HG03159 (cell line): ENCODE data around the gene CLIC4.
"Not testable (repeated sequence)": the region's sequence is repeated elsewhere in the genome, so short reads cannot be mapped to it uniquely, and the experiment has no call there.

ENCODE experiments used
- ATAC-seq: cut with Tn5 transposase; IDR thresholded peaks from one replicate; pipeline ENCODE4 v1.9.1; 2021; ENCODE audit warnings: mild to moderate bottlenecking, moderate library complexity; ENCODE audit not compliant: unreplicated experiment

CLIC4 gene

DNA sequence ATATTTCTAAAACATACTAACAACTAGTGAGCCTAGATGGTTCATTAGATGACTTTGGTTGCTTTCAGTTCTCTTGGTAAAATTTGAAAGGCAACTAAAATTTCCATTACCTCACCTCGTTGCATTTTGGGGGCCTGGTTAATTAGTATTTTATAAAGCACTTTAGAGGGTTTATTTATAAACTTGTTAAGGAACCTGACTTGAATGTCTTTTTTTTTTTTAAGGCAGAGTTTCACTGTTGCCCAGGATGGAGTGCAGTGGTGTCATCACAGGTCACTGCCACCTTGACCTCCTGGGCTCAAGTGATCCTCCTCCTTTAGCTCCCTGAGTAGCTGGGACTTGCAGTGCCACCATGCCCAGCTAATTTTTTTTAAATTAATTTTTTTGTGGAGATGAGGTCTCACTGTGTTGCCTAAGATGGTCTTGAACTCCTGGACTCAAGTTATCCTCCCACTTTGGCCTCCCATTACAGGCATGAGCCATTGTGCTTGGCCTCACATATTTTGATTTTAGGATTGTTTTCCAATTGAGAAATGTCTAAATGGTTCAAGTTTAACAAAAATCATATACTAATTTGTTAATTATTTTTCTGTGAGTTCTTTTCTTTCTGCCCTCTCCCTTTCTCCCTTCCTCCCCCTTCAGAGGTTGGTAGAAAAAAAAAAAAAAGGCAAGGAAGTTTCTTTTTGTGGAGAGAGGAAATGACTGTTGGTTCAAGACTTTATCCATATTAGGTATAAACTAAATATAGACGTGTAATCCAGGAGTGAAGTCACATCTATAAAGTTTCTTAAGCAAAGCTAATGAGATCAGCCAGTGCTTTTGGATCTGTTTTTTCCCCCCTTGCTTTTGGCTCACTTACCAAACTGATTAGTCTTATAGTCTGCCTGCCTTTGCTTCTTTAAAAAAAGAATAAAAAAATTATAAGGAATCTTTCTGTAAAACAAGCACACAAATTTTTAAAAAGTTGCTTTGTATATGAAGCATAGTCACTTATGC, 24.7 kb downstream of the CLIC4 start:
- ATAC-seq: no peak

DNA sequence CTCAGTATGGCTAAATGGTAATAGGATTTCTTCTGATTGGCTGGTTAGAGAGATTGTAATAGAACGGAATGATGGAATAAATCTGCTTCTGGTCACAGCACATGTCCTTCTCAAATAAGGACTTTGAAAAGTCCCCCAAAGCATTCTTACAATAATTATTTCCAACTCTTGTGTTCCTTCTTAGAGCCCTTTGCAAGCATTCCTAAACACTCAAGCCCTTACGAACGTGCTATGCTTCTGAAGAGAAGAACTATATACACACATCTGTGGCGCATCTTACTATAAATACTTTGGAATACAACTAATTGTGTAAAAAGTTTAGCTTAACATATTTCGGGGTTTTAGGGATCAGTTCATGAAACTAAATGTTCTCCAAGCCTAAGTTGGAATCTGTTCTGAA, 25.6 kb downstream of the CLIC4 start:
- ATAC-seq: no peak

DNA sequence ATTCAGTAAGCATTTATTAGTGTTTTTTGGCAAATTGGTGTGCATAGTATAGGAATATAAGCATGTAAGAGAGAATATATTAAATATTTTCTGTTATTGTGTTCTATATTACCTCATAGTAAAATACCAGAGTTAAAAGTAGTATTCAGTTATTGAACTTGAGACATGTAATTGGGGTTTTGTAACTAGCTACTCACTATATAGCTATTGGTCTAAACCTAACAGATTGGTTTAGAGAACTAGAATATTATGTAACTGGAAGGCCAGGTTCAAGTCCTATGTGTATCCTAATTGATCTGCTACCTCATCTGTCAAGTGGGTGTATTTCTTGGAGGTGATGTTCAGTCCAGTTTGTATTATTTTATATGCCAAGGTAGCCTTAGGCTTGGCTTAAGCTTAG, 26.3 kb downstream of the CLIC4 start:
- no peak for ATAC-seq

DNA sequence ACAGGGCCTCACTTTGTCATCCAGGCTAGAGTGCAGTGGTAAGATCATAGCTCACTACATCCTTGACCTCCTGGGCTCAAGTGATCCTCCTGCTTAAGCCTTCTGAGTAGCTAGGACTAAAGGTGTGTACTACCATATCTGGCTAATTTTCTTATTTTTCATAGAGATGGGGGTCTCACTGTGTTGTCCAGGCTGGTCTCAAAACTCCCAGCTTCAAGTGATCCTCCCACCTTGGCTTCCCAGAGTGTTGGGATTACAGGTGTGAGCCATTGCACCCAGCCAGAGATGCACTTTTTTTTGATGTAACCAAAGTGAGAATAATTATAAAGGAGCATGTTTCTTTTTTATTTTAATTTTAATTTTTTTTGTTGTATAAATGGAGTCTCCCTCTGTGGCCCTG, 28.4 kb downstream of the CLIC4 start:
- no peak for ATAC-seq

DNA sequence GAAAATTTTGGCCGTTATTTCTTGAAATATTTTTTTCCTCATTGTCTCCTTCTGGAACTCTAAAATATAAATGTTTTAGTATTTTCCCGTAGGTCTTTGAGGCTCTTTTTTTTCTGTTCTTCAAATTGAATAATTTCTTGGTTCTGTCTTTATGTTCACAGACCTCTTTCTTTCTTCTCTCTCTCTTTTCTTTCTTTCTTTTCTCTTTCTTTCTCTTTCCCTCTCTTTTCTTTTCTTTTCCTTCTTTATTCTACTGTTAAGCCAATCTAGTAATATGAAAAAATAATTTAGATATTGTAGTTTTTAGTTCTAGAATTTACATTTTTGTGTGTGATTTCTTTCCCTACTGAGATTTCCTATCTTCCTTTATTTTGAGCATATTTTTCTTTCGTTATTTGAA, 30.1 kb downstream of the CLIC4 start:
- no peak for ATAC-seq

DNA sequence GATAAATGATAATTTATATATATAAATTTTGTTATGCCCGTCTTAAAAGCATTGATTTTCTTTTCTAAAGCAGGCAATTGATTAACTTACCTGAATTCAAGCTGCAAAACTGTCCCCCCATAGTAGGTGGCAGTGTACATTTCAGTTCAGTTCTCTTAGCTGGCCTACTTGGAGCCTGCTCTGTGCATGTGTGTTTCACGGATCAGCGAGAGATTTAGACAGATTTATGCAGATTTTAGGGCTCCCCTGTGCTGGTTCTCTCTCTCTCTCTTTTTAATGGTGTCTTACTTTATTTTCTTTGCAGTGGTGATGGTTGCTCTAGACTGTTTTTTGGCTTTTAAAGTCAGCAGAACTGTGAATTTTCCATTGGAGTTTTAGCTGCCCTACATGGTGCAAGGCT, 30.7 kb downstream of the CLIC4 start:
- ATAC-seq: no peak

DNA sequence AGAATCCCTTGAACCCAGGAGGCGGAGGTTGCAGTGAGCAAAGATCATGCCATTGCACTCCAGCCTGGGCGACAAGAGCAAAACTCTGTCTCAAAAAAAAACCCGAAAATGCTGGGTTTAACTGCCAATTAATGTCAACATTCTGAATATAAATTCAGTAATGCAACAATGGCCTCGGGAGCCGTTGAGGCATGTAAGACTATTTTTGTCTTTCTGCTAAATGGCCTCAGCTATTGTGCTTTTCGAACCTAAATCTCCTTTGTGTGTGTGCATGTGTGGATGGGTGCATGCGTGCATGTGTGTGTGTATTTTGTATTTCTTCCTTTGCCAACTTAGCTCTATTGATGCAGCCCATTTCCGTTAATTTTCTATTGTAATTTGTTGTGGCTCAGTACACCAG, 31.6 kb downstream of the CLIC4 start:
- no peak for ATAC-seq

DNA sequence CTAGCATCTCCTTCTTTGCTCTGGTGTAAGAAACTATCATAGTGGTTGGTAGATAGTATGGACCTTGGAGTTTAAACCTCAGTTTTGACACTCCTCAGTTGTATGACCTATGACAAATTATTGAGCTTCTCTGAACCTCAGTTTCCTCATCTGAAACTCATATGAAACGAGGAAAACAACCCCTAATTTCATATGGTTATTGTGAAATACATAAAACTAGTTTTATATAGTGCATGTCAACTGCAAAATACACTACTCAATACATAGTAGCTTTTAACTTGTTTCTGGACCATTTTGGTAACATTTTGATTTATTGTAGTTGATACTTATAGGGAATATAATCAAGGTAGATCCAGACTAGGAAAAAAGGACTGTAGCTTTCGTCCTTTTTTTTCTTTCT, 32.9 kb downstream of the CLIC4 start:
- no peak for ATAC-seq

DNA sequence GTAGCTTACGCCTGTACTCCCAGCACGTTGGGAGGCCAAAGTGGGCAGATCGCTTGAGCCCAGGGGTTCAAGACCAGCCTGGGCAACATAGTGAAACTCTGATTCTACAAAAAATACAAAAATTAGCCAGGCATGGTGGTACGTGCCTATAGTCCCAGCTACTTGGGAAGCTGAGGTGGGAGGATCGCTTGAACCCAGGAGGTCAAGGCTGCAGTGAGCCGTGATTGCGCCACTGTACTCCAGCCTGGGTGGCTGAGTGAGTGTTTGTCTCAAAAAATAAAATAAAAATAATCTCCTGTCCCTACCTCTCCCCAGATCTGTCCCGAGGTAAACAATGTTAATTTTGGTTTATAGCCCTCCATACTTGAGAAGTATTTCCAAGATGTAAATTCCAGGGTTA, 34.0 kb downstream of the CLIC4 start:
- not testable (repeated sequence) for ATAC-seq

DNA sequence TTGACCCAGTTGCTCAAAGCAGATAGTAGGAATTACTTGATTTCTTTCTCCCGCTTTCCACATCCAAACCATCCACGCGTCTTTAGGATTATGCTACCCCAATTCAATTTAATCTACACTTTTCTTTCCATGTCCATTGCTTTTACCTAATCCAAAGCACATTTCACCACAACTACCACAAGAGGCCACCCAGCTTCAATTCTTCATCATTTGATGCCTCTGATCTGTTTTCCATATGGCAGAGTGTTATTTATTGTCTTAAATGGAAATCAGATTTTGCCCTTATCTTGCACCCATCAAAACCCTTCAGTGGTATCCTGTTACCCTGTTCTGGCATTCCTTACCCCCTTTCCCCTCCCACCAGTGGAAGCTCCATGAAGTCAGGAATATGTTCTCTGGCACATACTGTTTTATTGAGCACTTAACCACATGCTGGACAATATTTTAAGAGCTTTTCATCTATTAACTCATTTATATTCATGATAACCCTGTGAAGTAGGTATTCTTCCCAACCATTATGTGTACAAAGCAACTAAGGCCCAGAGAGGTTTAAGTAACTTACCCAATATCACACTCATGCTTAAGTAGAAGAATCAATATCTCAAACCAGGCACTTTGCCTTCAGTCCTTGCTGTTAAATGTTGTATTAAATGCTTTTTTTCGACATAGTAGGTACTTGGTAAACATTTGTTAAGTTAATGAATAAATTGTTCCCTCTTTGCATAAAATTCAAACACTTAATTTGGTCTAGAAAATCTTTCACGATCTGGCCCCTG, 34.6 kb downstream of the CLIC4 start:
- ATAC-seq: no peak

DNA sequence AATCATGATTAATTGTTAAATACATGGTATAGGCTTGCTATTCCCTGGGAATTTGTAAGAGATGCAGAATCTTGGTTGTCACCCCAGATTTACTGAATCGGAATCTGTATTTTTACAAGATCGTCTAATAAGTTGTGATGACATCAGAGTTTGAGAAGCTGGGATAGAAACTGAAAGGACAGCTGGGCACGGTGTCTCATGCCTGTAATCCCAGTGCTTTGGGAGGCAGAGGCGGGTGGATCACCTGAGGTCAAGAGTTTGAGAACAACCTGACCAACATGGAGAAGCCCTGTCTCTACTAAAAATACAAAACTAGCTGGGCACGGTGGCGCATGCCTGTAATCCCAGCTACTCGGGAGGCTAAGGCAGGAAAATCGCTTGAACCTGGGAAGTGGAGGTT, 35.4 kb downstream of the CLIC4 start:
- ATAC-seq: not testable (repeated sequence)

DNA sequence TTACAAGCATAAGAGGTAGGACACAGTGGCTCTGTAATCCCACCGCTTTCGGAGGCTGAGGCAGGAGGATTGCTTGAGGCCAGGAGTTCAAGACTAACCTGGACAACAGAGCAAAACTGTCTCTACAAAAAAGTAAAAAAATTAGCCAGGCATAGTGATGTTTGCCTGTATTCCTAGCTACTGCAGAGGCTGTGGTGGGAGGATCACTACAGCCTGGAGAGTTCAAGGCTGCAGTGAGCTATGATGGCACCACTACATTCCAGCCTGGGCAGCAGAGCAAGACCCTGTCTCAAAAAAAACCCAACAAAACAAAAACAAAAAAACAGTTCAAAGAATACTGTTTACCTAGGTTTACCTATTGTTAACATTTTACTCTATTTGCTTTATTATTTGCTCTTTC, 37.4 kb downstream of the CLIC4 start:
- ATAC-seq: no peak

DNA sequence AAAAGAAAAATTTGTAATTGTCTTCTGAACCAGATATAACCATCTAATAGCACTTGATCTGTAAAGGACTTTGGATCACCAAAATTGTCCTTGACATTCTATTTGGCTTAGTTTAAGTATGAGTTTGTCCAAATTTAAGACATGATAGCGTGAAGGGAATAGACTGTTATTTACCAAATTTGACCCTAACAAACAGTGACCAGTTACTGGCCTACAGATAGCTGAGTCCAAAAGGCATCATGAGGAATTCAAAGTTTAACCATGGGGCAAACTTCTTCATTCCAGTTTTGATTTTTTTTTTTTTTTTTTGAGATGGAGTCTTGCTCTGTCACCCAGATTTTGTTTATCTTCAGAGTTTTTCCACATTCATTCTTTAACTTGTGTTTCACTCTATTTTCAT, 38.5 kb downstream of the CLIC4 start:
- no peak for ATAC-seq

DNA sequence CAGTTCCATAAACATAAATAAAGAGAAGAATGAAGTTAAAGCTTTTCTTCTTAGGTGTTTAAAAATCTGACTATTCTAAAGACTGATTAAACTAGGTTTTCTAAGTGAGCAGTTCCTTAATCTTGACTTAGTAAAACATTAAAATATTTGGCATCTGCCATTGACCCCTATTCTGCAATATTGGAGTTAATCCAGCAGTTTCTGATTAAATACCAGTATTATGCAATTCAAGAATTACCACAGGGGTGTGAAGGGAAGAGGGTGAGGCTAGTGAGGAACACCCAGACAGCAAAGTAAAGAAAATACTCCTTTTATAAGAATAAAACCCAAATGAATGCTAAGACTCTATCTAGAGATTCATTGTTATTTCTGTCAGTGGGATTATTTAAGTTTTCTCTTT, 40.9 kb downstream of the CLIC4 start:
- ATAC-seq: no peak

DNA sequence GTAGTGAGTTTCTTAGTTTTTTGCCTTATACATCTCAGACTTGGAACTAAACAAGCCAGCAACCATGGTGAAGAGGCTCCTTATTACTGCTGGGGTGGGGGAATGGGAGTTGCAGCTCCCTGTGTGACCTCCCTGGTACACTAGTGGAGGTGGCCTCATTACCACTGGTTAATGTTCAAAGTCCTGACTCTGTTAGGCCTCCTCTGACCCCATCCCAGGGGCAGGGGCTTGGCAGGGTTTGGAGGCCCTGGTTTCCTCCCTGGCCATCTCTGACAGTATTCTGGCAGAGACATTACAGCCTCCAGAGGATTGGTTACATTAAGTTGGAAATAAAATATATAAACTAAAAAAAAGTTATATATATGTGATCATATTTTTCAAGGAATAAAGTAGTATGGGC, 45.2 kb downstream of the CLIC4 start:
- no peak for ATAC-seq

DNA sequence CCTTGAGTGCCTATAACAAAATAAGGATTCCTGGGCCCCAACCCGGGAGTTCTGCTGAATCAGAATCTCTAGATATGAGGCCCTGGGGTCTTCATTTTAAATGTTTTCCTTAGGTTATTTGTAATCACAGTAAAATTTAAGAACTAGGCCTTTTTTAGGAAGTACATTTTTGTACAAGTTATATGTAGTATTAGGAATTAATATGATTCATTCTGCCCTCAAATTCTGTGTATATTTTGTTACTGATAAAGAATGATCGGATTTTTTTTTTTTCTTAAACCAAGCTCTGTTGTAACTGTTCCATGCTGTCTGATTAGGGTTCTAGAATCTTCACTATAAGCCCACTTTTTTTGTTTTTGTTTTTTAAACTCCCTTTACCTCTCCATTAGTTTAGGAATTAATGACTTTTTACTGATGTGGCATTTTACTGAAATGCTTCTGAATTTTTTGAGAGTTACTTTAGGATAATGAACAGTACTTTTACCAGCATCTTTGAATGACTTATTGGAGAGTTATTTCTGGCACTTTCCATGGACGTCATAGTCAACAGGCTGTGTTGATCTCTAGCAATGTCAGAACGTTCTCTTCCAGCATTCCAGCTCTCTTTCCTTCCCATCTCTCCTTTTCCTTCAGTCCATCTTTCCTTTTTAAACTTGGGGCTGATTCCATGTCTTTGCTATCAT, 48.3 kb downstream of the CLIC4 start:
- no peak for ATAC-seq

DNA sequence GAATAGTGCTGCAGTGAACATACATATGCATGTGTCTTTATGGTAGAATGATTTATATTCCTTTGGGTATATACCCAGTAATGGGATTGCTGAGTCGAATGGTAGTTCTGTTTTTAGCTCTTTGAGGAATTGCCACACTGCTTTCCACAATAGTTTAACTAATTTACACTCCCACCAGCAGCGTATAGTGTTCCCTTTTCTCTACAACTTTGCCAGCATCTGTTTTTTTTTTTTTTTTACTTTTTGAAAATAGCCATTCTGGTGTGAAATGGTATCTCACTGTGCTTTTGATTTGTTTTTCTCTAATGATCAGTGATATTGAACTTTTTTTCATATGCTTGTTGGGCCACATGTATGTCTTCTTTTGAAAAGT, 48.9 kb downstream of the CLIC4 start:
- not testable (repeated sequence) for ATAC-seq

DNA sequence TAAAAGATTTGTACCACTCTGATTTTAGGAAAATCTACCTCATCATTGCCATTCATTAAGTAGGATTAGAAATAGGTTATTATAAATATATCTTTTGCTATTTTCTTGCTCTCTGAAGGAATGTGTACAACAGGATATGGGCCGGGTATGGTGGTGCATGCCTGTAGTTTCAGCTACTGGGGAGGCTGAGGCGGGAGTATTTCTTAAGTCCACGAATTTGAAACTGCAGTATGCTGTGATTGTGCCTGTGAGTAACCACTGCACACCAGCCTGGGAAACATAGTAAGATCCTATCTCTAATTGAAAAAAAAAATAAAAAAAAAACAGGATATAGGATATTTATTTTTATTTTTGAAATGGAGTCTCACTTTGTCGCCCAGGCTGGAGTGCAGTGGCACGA, 50.0 kb downstream of the CLIC4 start:
- ATAC-seq: no peak

DNA sequence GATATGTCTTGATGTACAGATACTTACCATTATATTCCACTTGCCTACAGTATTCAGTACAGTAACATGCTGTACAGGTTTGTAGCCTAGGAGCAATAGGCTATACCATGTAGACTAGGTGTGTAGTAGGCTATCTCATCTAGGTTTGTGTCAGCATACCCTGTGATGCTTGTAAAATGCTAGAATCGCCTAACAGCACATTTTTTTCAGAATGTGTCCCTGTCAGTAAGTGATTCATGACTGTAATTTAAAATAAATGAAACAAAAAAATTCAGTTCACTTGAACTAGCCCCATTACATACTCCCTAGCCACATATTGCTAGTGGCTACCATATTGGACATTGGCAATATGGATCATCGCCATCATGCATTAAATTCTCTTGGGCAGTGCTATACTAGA, 51.3 kb downstream of the CLIC4 start:
- no peak for ATAC-seq

DNA sequence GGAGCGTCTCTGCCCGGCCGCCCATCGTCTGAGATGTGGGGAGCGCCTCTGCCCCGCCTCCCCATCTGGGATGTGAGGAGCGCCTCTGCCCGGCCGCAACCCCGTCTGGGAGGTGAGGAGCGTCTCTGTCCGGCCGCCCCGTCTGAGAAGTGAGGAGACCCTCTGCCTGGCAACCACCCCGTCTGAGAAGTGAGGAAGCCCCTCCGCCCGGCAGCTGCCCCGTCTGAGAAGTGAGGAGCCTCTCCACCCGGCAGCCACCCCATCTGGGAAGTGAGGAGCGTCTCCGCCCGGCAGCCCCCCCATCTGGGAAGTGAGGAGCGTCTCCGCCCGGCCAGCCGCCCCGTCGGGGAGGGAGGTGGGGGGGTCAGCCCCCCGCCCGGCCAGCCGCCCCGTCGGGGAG, 54.0 kb downstream of the CLIC4 start:
- not testable (repeated sequence) for ATAC-seq

DNA sequence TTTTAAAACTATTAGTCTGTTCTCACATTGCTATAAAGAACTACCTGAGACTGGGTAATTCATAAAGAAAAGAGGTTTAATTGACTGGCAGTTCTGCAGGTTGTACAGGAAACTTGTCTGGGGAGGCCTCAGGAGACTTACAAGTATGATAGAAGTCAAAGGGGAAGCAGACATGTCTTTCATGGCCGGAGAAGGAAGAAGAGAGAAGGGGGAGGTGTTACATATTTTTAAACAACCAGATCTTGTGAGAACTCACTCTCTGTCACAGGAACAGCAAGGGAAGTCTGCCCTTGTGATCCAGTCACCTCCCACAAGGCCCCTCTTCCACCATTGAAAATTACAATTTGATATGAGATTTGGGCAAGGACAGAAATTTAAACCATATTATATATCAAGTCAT, 55.9 kb downstream of the CLIC4 start:
- no peak for ATAC-seq

DNA sequence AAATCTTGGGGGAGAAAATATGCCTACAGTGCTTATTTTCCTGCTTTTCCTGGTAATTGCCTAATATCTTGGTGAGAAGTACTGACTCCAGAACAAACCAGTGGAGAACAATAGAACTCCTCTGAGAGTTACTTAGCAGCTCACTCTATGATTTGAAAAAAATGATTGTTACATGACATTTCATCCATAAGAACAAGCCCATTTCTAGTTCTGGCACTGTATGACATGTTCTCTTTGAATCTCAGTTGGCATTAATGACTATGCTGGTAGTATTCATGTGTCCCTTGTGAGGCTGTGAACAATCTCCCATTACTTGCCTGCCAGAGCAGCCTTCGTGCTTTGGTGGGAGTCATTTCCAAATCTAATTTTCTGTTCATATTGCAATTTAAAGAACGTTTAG, 58.0 kb downstream of the CLIC4 start:
- ATAC-seq: no peak
